ENCODE measurements around the gene PLCD3.

Gene PLCD3

GRCh38 chr17:45119964-45120363 lies 12.4 kb downstream of the PLCD3 start:
- H3K4me3 ChIP-seq (ENCODE audit: low read depth, low read length): no peak overlapping the region
- no peak for TF ChIP-seq CTCF (IDR thresholded peaks at IDR 0.05; ENCODE audit: low read depth, low read length)

- no peak for TF ChIP-seq CTCF (IDR thresholded peaks at IDR 0.05; ENCODE audit: low read depth, low read length)
Observed at GRCh38 chr17:45118691-45119090, 13.6 kb downstream of the PLCD3 start.

GRCh38 chr17:45117848-45118646 lies 14.3 kb downstream of the PLCD3 start:
- no peak overlapping the region for H3K4me3 ChIP-seq (ENCODE audit: low read depth, low read length)
- no peak for TF ChIP-seq CTCF (IDR thresholded peaks at IDR 0.05; ENCODE audit: low read depth, low read length)

More at GRCh38 chr17:45118691-45119090, 13.6 kb downstream of the PLCD3 start:
- H3K4me3 ChIP-seq (ENCODE audit: low read depth, low read length): no peak overlapping the region

GRCh38 chr17:45117334-45117733 lies 15.0 kb downstream of the PLCD3 start:
- TF ChIP-seq CTCF (IDR thresholded peaks at IDR 0.05; ENCODE audit: low read depth, low read length): no peak
- no peak overlapping the region for H3K4me3 ChIP-seq (ENCODE audit: low read depth, low read length)

GRCh38 chr17:45116434-45117016 lies 15.8 kb downstream of the PLCD3 start:
- H3K4me3 ChIP-seq (ENCODE audit: low read depth, low read length): no peak overlapping the region
- no peak for TF ChIP-seq CTCF (IDR thresholded peaks at IDR 0.05; ENCODE audit: low read depth, low read length)

- no peak for TF ChIP-seq CTCF (IDR thresholded peaks at IDR 0.05; ENCODE audit: low read depth, low read length)
- no peak overlapping the region for H3K4me3 ChIP-seq (ENCODE audit: low read depth, low read length)
Observed at GRCh38 chr17:45115871-45116270, 16.4 kb downstream of the PLCD3 start.

GRCh38 chr17:45115015-45115625 lies 17.2 kb downstream of the PLCD3 start:
- no peak for TF ChIP-seq CTCF (IDR thresholded peaks at IDR 0.05; ENCODE audit: low read depth, low read length)
- H3K4me3 ChIP-seq (ENCODE audit: low read depth, low read length): no peak overlapping the region

All from WI38 (cell line).